HG02678 (cell line): ENCODE results near the gene PRRT1.

Experiments
- ATAC-seq: cut with Tn5 transposase; IDR thresholded peaks from one replicate; pipeline ENCODE4 v1.9.1; 2021; ENCODE audit warnings: mild to moderate bottlenecking, moderate library complexity; ENCODE audit not compliant: unreplicated experiment

PRRT1 gene

GRCh38 chr6:32175711-32176475, 24.2 kb upstream of the PRRT1 start, which contains the start of gene AGPAT1:
Gene AGPAT1, minus strand, starts transcription at chr6:32176084. Its CDS starts 4,588 bp downstream, at chr6:32171496.
- ATAC-seq, result peak; percentile 45

GRCh38 chr6:32175322-32175710, 23.6 kb upstream of the PRRT1 start:
- ATAC-seq, result no peak

- no peak for ATAC-seq
Observed at GRCh38 chr6:32174416-32174815, 22.7 kb upstream of the PRRT1 start.

- ATAC-seq, result no peak
Observed at GRCh38 chr6:32173051-32173727, 21.4 kb upstream of the PRRT1 start.

- no peak for ATAC-seq
Observed at GRCh38 chr6:32171234-32171633, 19.5 kb upstream of the PRRT1 start.

- no peak for ATAC-seq
Observed at GRCh38 chr6:32170294-32170693, 18.6 kb upstream of the PRRT1 start.

GRCh38 chr6:32168807-32169591, 17.3 kb upstream of the PRRT1 start:
- no peak for ATAC-seq

GRCh38 chr6:32168350-32168749, 16.6 kb upstream of the PRRT1 start:
- ATAC-seq, result no peak

GRCh38 chr6:32167761-32168262, 16.1 kb upstream of the PRRT1 start:
- ATAC-seq, result no peak

GRCh38 chr6:32167154-32167760, 15.5 kb upstream of the PRRT1 start:
- no peak for ATAC-seq

GRCh38 chr6:32166411-32167061, 14.8 kb upstream of the PRRT1 start:
- ATAC-seq, result no peak

GRCh38 chr6:32164295-32164694, 12.6 kb upstream of the PRRT1 start, which contains the start of gene EGFL8:
Gene EGFL8, plus strand, starts transcription at chr6:32164595. Its CDS starts 1,571 bp downstream, at chr6:32166166.
- no peak for ATAC-seq

GRCh38 chr6:32163559-32164258, 12.0 kb upstream of the PRRT1 start:
- no peak for ATAC-seq

GRCh38 chr6:32158052-32158451, 6.3 kb upstream of the PRRT1 start:
- ATAC-seq, result no peak

- no peak for ATAC-seq
Observed at GRCh38 chr6:32156891-32157290, 5.2 kb upstream of the PRRT1 start.

- peak; percentile 77 for ATAC-seq
Observed at GRCh38 chr6:32154514-32155161, 2.9 kb upstream of the PRRT1 start.

- peak; percentile 16 for ATAC-seq
Observed at GRCh38 chr6:32153564-32154513, 2.1 kb upstream of the PRRT1 start, which contains the start of gene PPT2. Gene PPT2, plus strand, starts transcription at chr6:32154141. Its CDS starts 454 bp downstream, at chr6:32154595.
